H1 (cell line): ENCODE results near the gene KIAA1755. TPM values are rescaled to one million over a fixed set of nuclear protein-coding genes. Genes with fewer than 3 reads are reported as not detected.

Experiments used
- CTCF ChIA-PET: fragments of 300-600 bp; sonication (Branson Sonifier 250); formaldehyde crosslinking; loops from one replicate; lab custom pipeline; 2021; ENCODE audit not compliant: partially characterized antibody; lab: Charles Lee
- POLR2A ChIA-PET: fragments of 300-600 bp; sonication (Branson Sonifier 250); formaldehyde crosslinking; loops from one replicate; lab custom pipeline; 2021; ENCODE audit warnings: inconsistent platforms; ENCODE audit not compliant: partially characterized antibody; lab: Charles Lee
- DNase-seq, 2 experiments: peaks; one replicate each; pipeline versions ENCODE4 v3.0.0 to v3.0.0-alpha.2; 2010 to 2022; ENCODE audit warnings: low spot score in 2 of 2, low read depth in 1 of 2, mixed read lengths in 1 of 2
- FAIRE-seq: peaks from 2 replicates; lab custom pipeline; 2011; peaks lifted over from hg19 to GRCh38; lab: Jason Lieb, UNC
- H2AFZ ChIP-seq: 2 replicates; pipeline ENCODE4 v1.8.1; 2012; ENCODE audit warnings: low read length, inconsistent platforms
- H2AK5ac ChIP-seq: 2 replicates; pipeline ENCODE4 v1.6.1; 2013; ENCODE audit warnings: low read depth, low read length
- H2BK120ac ChIP-seq: replicated peaks from 2 replicates; pipeline ENCODE3; 2013; ENCODE audit warnings: low read depth, low read length, inconsistent platforms
- H2BK12ac ChIP-seq: 2 replicates; pipeline ENCODE4 v1.6.1; 2013; ENCODE audit warnings: low read depth, low read length
- H2BK15ac ChIP-seq: 2 replicates; pipeline ENCODE4 v1.6.1; 2013; ENCODE audit warnings: low read length
- H2BK20ac ChIP-seq: 2 replicates; pipeline ENCODE4 v1.6.1; 2013; ENCODE audit warnings: low read length
- H2BK5ac ChIP-seq: 2 replicates; pipeline ENCODE4 v1.6.1; 2013; ENCODE audit warnings: low read depth, low read length
- H3K14ac ChIP-seq: 2 replicates; pipeline ENCODE4 v1.6.1; 2013; ENCODE audit warnings: inconsistent platforms; ENCODE audit not compliant: insufficient read length
- H3K18ac ChIP-seq: 2 replicates; pipeline ENCODE4 v1.6.1; 2013; ENCODE audit warnings: low read length; ENCODE audit errors: extremely low read depth
- H3K23ac ChIP-seq: 2 replicates; pipeline ENCODE4 v1.6.1; 2013; ENCODE audit warnings: inconsistent platforms; ENCODE audit not compliant: insufficient read length
- H3K23me2 ChIP-seq: 2 replicates; pipeline ENCODE4 v1.6.1; 2013; ENCODE audit warnings: low read depth, low read length
- H3K27ac ChIP-seq: 2 replicates; pipeline ENCODE4 v1.6.1; 2011; ENCODE audit warnings: low read depth, low read length, inconsistent platforms
- H3K27me3 ChIP-seq, 4 experiments: replicated peaks in 1 of 4; 1 replicate in 1 of 4; 2 replicates in 3 of 4; pipeline versions ENCODE4 v1.6.1 to v1.8.1; 2011 to 2013; ENCODE audit warnings: low read length in 3 of 4, mild to moderate bottlenecking in 3 of 4, inconsistent platforms in 2 of 4, mixed read lengths in 2 of 4, moderate library complexity in 1 of 4; ENCODE audit not compliant: control insufficient read depth in 3 of 4, insufficient read depth in 3 of 4; ENCODE audit errors: extremely low read depth in 1 of 4
- H3K36me3 ChIP-seq, 4 experiments: 2 replicates each; pipeline versions ENCODE4 v1.6.1 to v1.8.1; 2011 to 2013; ENCODE audit warnings: mild to moderate bottlenecking in 4 of 4, low read length in 3 of 4, moderate library complexity in 2 of 4, control low read depth in 1 of 4, inconsistent platforms in 1 of 4; ENCODE audit not compliant: insufficient read depth in 4 of 4, control insufficient read depth in 2 of 4
- H3K4ac ChIP-seq: replicated peaks from 2 replicates; pipeline ENCODE3; 2013; ENCODE audit warnings: low read length, low read depth, mixed read lengths, inconsistent platforms; ENCODE audit not compliant: insufficient read length
- H3K4me1 ChIP-seq, 4 experiments: replicated peaks in 1 of 4; 1 replicate in 1 of 4; 2 replicates in 3 of 4; pipeline versions ENCODE4 v1.6.1 to v1.8.1; 2011 to 2013; ENCODE audit warnings: low read length in 3 of 4, inconsistent platforms in 2 of 4, mixed read lengths in 1 of 4; ENCODE audit not compliant: insufficient read depth in 4 of 4, control insufficient read depth in 3 of 4
- H3K4me2 ChIP-seq, 2 experiments: 2 replicates each; pipeline versions ENCODE4 v1.6.1 to v1.8.1; 2011 to 2013; ENCODE audit warnings: low read depth in 2 of 2, low read length in 2 of 2, control low read depth in 1 of 2, inconsistent platforms in 1 of 2, mild to moderate bottlenecking in 1 of 2; ENCODE audit not compliant: insufficient read depth in 1 of 2
- H3K4me3 ChIP-seq, 4 experiments: fragments of 200-600, 300-600 bp in 1 of 4; sonication (generic), shearing (Covaris generic), sonication (Bioruptor Twin) in 1 of 4; 2 replicates each; pipeline versions ENCODE4 v1.5.1 to v1.8.1; 2011 to 2016; ENCODE audit warnings: low read length in 4 of 4, low read depth in 3 of 4, control low read depth in 2 of 4, inconsistent platforms in 2 of 4, mild to moderate bottlenecking in 2 of 4, mixed read lengths in 1 of 4, moderate library complexity in 1 of 4; ENCODE audit not compliant: insufficient read depth in 2 of 4; ENCODE audit errors: extremely low read depth in 1 of 4
- H3K56ac ChIP-seq: replicated peaks from 2 replicates; pipeline ENCODE3; 2013; ENCODE audit warnings: low read depth, mild to moderate bottlenecking, mixed read lengths, low read length, inconsistent platforms; ENCODE audit not compliant: insufficient read length
- H3K79me1 ChIP-seq: 2 replicates; pipeline ENCODE4 v1.6.1; 2013; ENCODE audit warnings: low read depth, low read length, control low read depth
- H3K79me2 ChIP-seq, 2 experiments: 2 replicates each; pipeline versions ENCODE4 v1.6.1 to v1.8.1; 2012 to 2013; ENCODE audit warnings: low read length in 2 of 2, mild to moderate bottlenecking in 2 of 2, inconsistent platforms in 1 of 2; ENCODE audit not compliant: insufficient read depth in 2 of 2, control insufficient read depth in 1 of 2
- H3K9ac ChIP-seq, 4 experiments: replicated peaks in 1 of 4; 1 replicate in 1 of 4; 2 replicates in 3 of 4; pipeline versions ENCODE4 v1.6.1 to v1.8.1; 2011 to 2013; ENCODE audit warnings: low read depth in 3 of 4, low read length in 3 of 4, control low read depth in 2 of 4, mild to moderate bottlenecking in 2 of 4, moderate library complexity in 2 of 4, inconsistent platforms in 1 of 4; ENCODE audit errors: extremely low read depth in 1 of 4
- H3K9me3 ChIP-seq, 2 experiments: 2 replicates each; pipeline versions ENCODE4 v1.6.1 to v1.8.1; 2012 to 2013; ENCODE audit warnings: mild to moderate bottlenecking in 2 of 2, moderate library complexity in 2 of 2, control low read depth in 1 of 2, inconsistent platforms in 1 of 2, low read depth in 1 of 2, low read length in 1 of 2, mixed read lengths in 1 of 2; ENCODE audit not compliant: insufficient read depth in 2 of 2
- H4K20me1 ChIP-seq, 2 experiments: replicated peaks in 1 of 2; 2 replicates each; pipeline versions ENCODE3 to v1.8.1; 2011 to 2013; ENCODE audit warnings: inconsistent platforms in 2 of 2, low read length in 2 of 2, mild to moderate bottlenecking in 1 of 2; ENCODE audit not compliant: insufficient read depth in 2 of 2, control insufficient read depth in 1 of 2
- H4K5ac ChIP-seq: 2 replicates; pipeline ENCODE4 v1.6.1; 2013; ENCODE audit warnings: low read length, low read depth, mixed read lengths, inconsistent platforms; ENCODE audit not compliant: insufficient read length
- H4K8ac ChIP-seq: 2 replicates; pipeline ENCODE4 v1.8.0; 2013; ENCODE audit warnings: mild to moderate bottlenecking, moderate library complexity, low read length, inconsistent platforms; ENCODE audit not compliant: insufficient read depth; ENCODE audit errors: extremely low read depth
- H4K91ac ChIP-seq: replicated peaks from 2 replicates; pipeline ENCODE3; 2013; ENCODE audit warnings: low read length, mixed read lengths, inconsistent platforms; ENCODE audit not compliant: insufficient read length
- CEBPB ChIP-seq: IDR thresholded peaks from 2 replicates; pipeline ENCODE4 v1.6.1; 2012; ENCODE audit warnings: low read depth, low read length
- E2F6 ChIP-seq: IDR thresholded peaks from 2 replicates; pipeline ENCODE4 v1.6.1; 2012; ENCODE audit warnings: inconsistent platforms
- EP300 ChIP-seq, 2 experiments: IDR thresholded peaks; 1 replicate in 1 of 2; 2 replicates in 1 of 2; pipeline ENCODE4 v1.6.1; 2011 to 2012; ENCODE audit warnings: low read depth in 2 of 2, low read length in 2 of 2, mild to moderate bottlenecking in 2 of 2, borderline replicate concordance in 1 of 2, inconsistent platforms in 1 of 2, moderate library complexity in 1 of 2
- KDM5A ChIP-seq: fragments of 200-600 bp; IDR thresholded peaks from 2 replicates; pipeline ENCODE4 v1.7.1; 2012; ENCODE audit warnings: mild to moderate bottlenecking, low read length, inconsistent platforms, mixed read lengths
- POLR2AphosphoS5 ChIP-seq: IDR thresholded peaks from 2 replicates; pipeline ENCODE4 v1.6.1; 2011; ENCODE audit warnings: low read depth, low read length
- SP1 ChIP-seq: IDR thresholded peaks from 2 replicates; pipeline ENCODE4 v1.6.1; 2011; ENCODE audit warnings: low read depth, low read length
- SUZ12 ChIP-seq: fragments of 200-600 bp; sonication (generic); IDR thresholded peaks from 2 replicates; pipeline ENCODE4 v1.6.1; 2012; ENCODE audit warnings: mild to moderate bottlenecking, inconsistent platforms, low read length, moderate library complexity, mixed read lengths
- USF2 ChIP-seq: IDR thresholded peaks from 2 replicates; pipeline ENCODE4 v1.6.1; 2011; ENCODE audit warnings: low read length, improper control_type of control experiment
- YY1 ChIP-seq: IDR thresholded peaks from 2 replicates; pipeline ENCODE4 v1.6.1; 2011; ENCODE audit warnings: low read depth, mild to moderate bottlenecking, low read length
- ZNF274 ChIP-seq: IDR thresholded peaks from 2 replicates; pipeline ENCODE4 v1.7.0; 2012; ENCODE audit warnings: low read length, borderline replicate concordance; ENCODE audit errors: extremely low read depth
- WGBS, 2 experiments: shearing (Covaris generic) in 1 of 2; methylation state at CpG; one replicate each; pipeline versions ENCODE4 v1.1.6 to v1.1.7; 2013 to 2015; ENCODE audit warnings: low lambda C conversion rate in 2 of 2, mixed read lengths in 2 of 2, inconsistent platforms in 1 of 2, low coverage in 1 of 2, missing lambda C conversion rate in 1 of 2; ENCODE audit not compliant: insufficient replicate concordance in 2 of 2, insufficient coverage in 1 of 2, insufficient read length in 1 of 2; ENCODE audit errors: extremely low coverage in 1 of 2, missing lambda C conversion rate in 1 of 2; 5-methylcytosine and 5-hydroxymethylcytosine counted together
- polyA plus RNA-seq, 7 experiments: library from polyadenylated mRNA; depleted of rRNA in 3 of 7; stranded (reverse) in 5 of 7; unstranded in 2 of 7; fragments of >200 nt in 5 of 7; fragments of 200-250 nt in 2 of 7; gene quantifications; 1 replicate in 5 of 7; 2 replicates in 1 of 7; 4 replicates in 1 of 7; pipeline versions ENCODE4 v1.2.1 to v1.2.3, GENCODE V29; 2011 to 2013; ENCODE audit warnings: missing spikeins in 2 of 7, mixed read lengths in 2 of 7
- total RNA-seq: library from RNA; stranded (reverse); fragmentation: NEBNext Ultra II Directional; extraction: Animal tissue kit (Norgen Biotek cat#: 25700); gene quantifications from 2 replicates; pipeline ENCODE4 v1.2.1, GENCODE V29; 2021

KIAA1755 gene
- total and polyA plus RNA-seq, 2 of the 8 experiments (the other 6 are each of a cell fraction or from before 2014, with no cell fraction given) = 0.23 TPM; not detected in 1

- Histone ChIP-seq H3K79me2 (no peaks in the 10 kb centered on the region), H3K79me1 (no peaks in the 10 kb centered on the region; the same call in 1 of the 2 replicates), H2BK20ac (no peak overlapping the region), H4K5ac (no peak overlapping the region), H4K8ac (peak overlapping the region; percentile 9; the same call in 1 of the 2 replicates), H3K56ac (no peak overlapping the region), H2AFZ (no peak overlapping the region), H3K23me2 (no peaks in the 10 kb centered on the region), H3K4ac (no peak overlapping the region), H2BK12ac (no peak overlapping the region), H3K18ac (no peak overlapping the region), H3K4me1 (peaks cover 0 to 3% (median 0%) of the 10 kb centered on the region in 4 experiments; a peak in 3 of 7 replicates), H3K27me3 (no peaks in the 10 kb centered on the region), H3K9me3 (no peaks in the 10 kb centered on the region), H3K27ac (no peak overlapping the region), H3K14ac (no peak overlapping the region), H3K4me3 (no peak overlapping the region), H2AK5ac (no peak overlapping the region), H3K4me2 (no peak overlapping the region), H3K36me3 (no peaks in the 10 kb centered on the region), H4K91ac (peak overlapping the region; percentile 25), H2BK120ac (no peak overlapping the region), H2BK5ac (no peak overlapping the region), H4K20me1 (no peaks in the 10 kb centered on the region), H2BK15ac (no peak overlapping the region), H3K23ac (no peak overlapping the region), H3K9ac (no peak overlapping the region)
- DNase-seq (no peak), FAIRE-seq (no peak)
- WGBS, 2 experiments = 86% methylated on average over 18 of the region's 19 CpGs; no CpG with 5 or more reads in 1 of the 2 experiments
- CTCF ChIA-PET = interaction anchor here (0.6 to 17.3 kb wide), 19 partner anchors 9 to 227 kb away, joined by 3 to 198 read pairs (median 5); no protein-coding TSS in a partner anchor
- POLR2A ChIA-PET = no interaction called here
- TF ChIP-seq ZNF274 = no peak
- TF ChIP-seq CEBPB = no peak
- no peak for TF ChIP-seq SUZ12
- no peak for TF ChIP-seq KDM5A
- no peak for TF ChIP-seq E2F6
- TF ChIP-seq EP300 (IDR thresholded peaks at IDR 0.05; ENCODE audit: borderline replicate concordance in 1 of 2, low read depth in 2 of 2, low read length in 2 of 2) = no peak
- TF ChIP-seq SP1 = no peak
- TF ChIP-seq YY1 = no peak
- no peak for TF ChIP-seq POLR2AphosphoS5
- TF ChIP-seq USF2 = no peak
These were observed 41.3 kb downstream of the KIAA1755 start for GRCh38 chr20:38219006-38219950.
